Neutrophil (primary cell): ENCODE results near the gene SERP1.

Source experiments
- H3K27ac ChIP-seq: fragments of 200-600 bp; sonication (generic); 2 replicates; pipeline ENCODE4 v1.5.1; 2016; ENCODE audit warnings: mild to moderate bottlenecking, moderate library complexity
- H3K27me3 ChIP-seq: fragments of 200-600 bp; sonication (generic); 2 replicates; pipeline ENCODE4 v1.6.0; 2016; ENCODE audit warnings: mild to moderate bottlenecking
- H3K36me3 ChIP-seq: fragments of 200-600 bp; sonication (generic); 2 replicates; pipeline ENCODE4 v1.5.1; 2017
- H3K4me1 ChIP-seq, 2 experiments: fragments of 200-600 bp in 1 of 2; sonication (generic) in 1 of 2; 1 replicate in 1 of 2; 2 replicates in 1 of 2; pipeline versions ENCODE4 v1.5.1 to v1.6.1; 2013 to 2016; ENCODE audit warnings: low read depth in 1 of 2, low read length in 1 of 2, mild to moderate bottlenecking in 1 of 2, moderate library complexity in 1 of 2; ENCODE audit not compliant: control insufficient read depth in 1 of 2, insufficient read depth in 1 of 2
- H3K4me3 ChIP-seq, 2 experiments: fragments of 200-600 bp in 1 of 2; sonication (generic) in 1 of 2; 1 replicate in 1 of 2; 2 replicates in 1 of 2; pipeline ENCODE4 v1.5.1; 2013 to 2016; ENCODE audit warnings: low read depth in 1 of 2, low read length in 1 of 2, mild to moderate bottlenecking in 1 of 2, moderate library complexity in 1 of 2
- H3K9me3 ChIP-seq: fragments of 200-600 bp; sonication (generic); 2 replicates; pipeline ENCODE4 v1.5.1; 2016
- CTCF ChIP-seq: fragments of 200-600 bp; sonication (generic); IDR thresholded peaks from 2 replicates; pipeline ENCODE4 v1.5.1; 2016; ENCODE audit warnings: antibody characterized with exemption

SERP1 gene

DNA sequence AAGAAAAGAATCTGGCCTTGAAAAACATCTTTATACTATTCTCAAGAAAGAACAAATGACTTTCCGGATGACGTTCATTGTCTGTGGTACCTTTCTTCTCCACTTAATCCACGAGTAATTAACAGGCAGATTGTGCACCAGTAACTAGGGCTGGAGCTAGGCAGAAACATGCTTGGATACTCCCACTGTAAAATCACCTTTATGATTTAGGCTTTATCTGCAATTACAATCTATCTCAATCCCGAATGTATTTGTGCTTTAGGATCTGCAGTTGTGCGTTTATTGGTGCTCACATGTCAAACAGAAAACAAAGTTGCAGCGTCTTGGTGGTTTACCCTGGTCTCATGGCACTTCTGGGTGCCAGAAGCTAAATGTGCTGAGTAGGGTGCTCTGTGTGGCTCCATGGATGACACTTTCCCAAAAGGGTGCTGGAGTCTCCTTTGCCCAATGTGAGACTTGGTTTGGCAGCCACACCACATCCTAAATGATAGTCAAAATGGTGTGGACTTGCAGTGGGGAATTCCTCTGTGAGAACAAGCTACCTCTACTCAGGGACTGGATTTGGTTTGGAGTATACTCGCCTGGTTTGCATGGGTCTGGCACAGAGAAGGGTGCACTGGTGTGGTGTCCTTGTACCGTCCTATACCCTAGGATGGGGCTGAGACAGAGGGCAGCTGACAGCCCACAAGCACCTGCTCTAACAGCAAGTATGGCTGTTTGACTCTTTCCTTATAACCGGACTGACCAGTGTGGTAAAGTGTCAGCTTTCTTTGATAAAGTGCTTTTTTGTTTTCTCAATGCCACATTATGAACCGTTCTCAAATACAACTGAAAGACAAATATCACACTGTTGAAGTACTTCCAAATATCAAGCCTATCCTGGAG is 7.7 kb downstream of the SERP1 start:
- no peak for TF ChIP-seq CTCF
- Histone ChIP-seq H3K9me3 (no peaks in the 10 kb centered on the region), H3K4me1 (peaks cover 12 to 16% of the 10 kb centered on the region in 2 experiments), H3K36me3 (peaks cover 9% of the 10 kb centered on the region), H3K27me3 (no peaks in the 10 kb centered on the region), H3K4me3 (no peak overlapping the region), H3K27ac (no peak overlapping the region)

DNA sequence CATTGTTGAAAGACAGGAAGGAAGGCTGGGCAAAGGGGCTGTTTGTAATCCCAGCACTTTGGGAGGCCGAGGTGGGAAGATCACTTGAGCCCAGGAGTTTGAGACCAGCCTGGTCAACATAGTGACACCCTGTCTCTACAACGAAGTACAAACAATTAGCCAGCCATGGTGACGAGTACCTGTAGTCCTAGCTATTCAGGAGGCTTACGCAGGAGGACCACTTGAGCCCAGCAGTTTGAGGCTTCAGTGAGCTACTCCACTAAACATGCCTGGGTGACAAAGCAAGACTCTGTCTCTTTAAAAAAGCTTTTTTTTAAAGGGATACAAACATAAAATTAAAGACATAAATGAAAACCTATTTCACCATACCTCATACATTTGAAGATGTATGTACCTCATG is 11.1 kb downstream of the SERP1 start:
- Histone ChIP-seq H3K9me3 (no peaks in the 10 kb centered on the region), H3K27me3 (no peaks in the 10 kb centered on the region), H3K27ac (no peak overlapping the region), H3K4me3 (no peak overlapping the region), H3K36me3 (no peaks in the 10 kb centered on the region), H3K4me1 (no peaks in the 10 kb centered on the region)
- TF ChIP-seq CTCF, result no peak

GRCh38 chr3:150531775-150532174 is 14.5 kb downstream of the SERP1 start:
- H3K9me3 ChIP-seq, result no peaks in the 10 kb centered on the region
- no peak for TF ChIP-seq CTCF

GRCh38 chr3:150528354-150528797 is 17.9 kb downstream of the SERP1 start:
- H3K27ac ChIP-seq, result no peak overlapping the region
- no peaks in the 10 kb centered on the region for H3K4me1 ChIP-seq
- no peak overlapping the region for H3K4me3 ChIP-seq
- no peaks in the 10 kb centered on the region for H3K9me3 ChIP-seq
- no peak for TF ChIP-seq CTCF
- no peaks in the 10 kb centered on the region for H3K36me3 ChIP-seq
- no peaks in the 10 kb centered on the region for H3K27me3 ChIP-seq

More at GRCh38 chr3:150531775-150532174, 14.5 kb downstream of the SERP1 start:
- H3K4me1 ChIP-seq, result no peaks in the 10 kb centered on the region
- H3K27me3 ChIP-seq, result no peaks in the 10 kb centered on the region
- no peak overlapping the region for H3K27ac ChIP-seq
- H3K4me3 ChIP-seq, result no peak overlapping the region
- no peaks in the 10 kb centered on the region for H3K36me3 ChIP-seq

- H3K36me3 ChIP-seq, result no peaks in the 10 kb centered on the region
- H3K27me3 ChIP-seq, result no peaks in the 10 kb centered on the region
- H3K27ac ChIP-seq, result no peak overlapping the region
- no peak for TF ChIP-seq CTCF
- H3K4me1 ChIP-seq, result no peaks in the 10 kb centered on the region
- no peaks in the 10 kb centered on the region for H3K9me3 ChIP-seq
- no peak overlapping the region for H3K4me3 ChIP-seq
These were observed 18.6 kb downstream of the SERP1 start for GRCh38 chr3:150527464-150528255.
